ENCODE measurements around the gene REEP6. TPM values are rescaled to one million over a fixed set of nuclear protein-coding genes. Genes with fewer than 3 reads are reported as not detected.

Gene REEP6
- total and polyA plus RNA-seq, 2 donors (not counting 3 experiments of a cell fraction or from before 2014, with no cell fraction given), result 1.3 to 1.5 TPM

DNA sequence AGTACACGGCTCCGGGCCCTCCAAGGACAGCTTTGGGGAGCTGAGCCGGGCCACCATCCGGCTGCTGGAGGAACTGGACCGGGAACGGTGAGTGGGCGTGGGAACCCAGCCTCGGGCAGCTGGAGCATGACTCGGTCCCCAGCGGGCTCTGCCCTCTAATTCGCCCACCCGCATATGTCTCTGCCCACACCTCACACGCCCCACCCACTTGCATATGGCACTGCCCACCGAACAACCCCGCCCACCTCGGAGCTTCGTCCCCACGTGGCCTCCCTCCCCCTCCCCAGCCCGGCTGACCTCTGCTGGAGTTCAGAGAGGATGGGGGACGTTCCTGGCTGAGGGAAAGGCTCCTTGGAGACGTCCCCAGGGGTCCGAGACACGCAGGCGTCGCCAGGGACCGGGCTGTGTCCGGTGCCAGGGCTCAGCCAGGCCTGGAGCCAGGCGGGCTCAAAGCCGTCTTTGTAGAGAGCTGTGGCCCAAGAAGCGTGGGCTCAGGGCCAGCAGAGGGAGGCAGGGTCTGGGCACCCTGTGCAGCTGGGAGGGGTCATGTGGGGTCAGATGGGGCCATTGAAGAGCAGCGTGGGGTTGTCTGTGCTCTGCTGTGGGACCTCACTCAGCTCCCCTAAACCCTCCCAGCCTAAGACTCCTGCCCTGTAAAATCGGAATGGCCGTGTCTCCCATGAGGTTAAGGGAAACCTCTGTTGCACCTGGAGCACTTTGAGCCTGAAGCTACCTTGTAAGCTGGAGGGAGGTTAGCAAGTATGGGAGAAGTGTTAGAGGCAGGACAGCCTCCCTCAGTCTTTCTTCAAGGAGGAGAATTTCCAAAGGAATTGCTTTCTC is 37.2 kb upstream of the REEP6 start:
- Histone ChIP-seq H2AFZ (ENCODE audit: low read depth, low read length) (no peak overlapping the region), H3K36me3 (ENCODE audit: control insufficient read depth in 2 of 2, extremely low read depth in 1 of 2, insufficient read depth in 2 of 2, low read length in 2 of 2) (no peaks in the 10 kb centered on the region), H3K4me2 (ENCODE audit: insufficient read depth, low read length) (no peak overlapping the region), H3K27ac (ENCODE audit: insufficient read depth, low read depth, low read length) (no peak overlapping the region), H3K79me2 (ENCODE audit: control insufficient read depth, insufficient read depth, low read length) (no peaks in the 10 kb centered on the region), H3K9me1 (replicated peaks; ENCODE audit: control insufficient read depth, extremely low read depth, insufficient read depth, low read length) (no peaks in the 10 kb centered on the region), H3K4me1 (ENCODE audit: control insufficient read depth, extremely low read depth, insufficient read depth, low read length) (no peaks in the 10 kb centered on the region), H3K9me3 (replicated peaks; ENCODE audit: control insufficient read depth, insufficient read depth, low read length) (no peaks in the 10 kb centered on the region), H4K20me1 (replicated peaks; ENCODE audit: control insufficient read depth, extremely low read depth, insufficient read depth, low read length) (no peaks in the 10 kb centered on the region), H3K4me3 (replicated peaks in 1 of 3; ENCODE audit: insufficient read depth in 1 of 3, low read depth in 1 of 3, low read length in 3 of 3) (no peak overlapping the region), H3K27me3 (ENCODE audit: control insufficient read depth in 2 of 2, insufficient read depth in 2 of 2, low read length in 2 of 2) (peaks cover 31 to 47% of the 10 kb centered on the region in 2 experiments), H3K9ac (replicated peaks; ENCODE audit: extremely low read depth, insufficient read depth, low read length) (no peak overlapping the region)
- BruUV-seq (replicated peaks), result no TSS peak
- TF ChIP-seq POLR2AphosphoS5 (IDR thresholded peaks at IDR 0.05; ENCODE audit: insufficient read depth, low read depth, low read length) (no peak), EZH2 (IDR thresholded peaks at IDR 0.05; ENCODE audit: borderline replicate concordance, low read depth, low read length, severe bottlenecking) (peak; percentile 12), GATA2 (IDR thresholded peaks at IDR 0.05; ENCODE audit: insufficient read depth, insufficient read length, low read depth, low read length) (no peak)
- TF ChIP-seq, protein P1, sequence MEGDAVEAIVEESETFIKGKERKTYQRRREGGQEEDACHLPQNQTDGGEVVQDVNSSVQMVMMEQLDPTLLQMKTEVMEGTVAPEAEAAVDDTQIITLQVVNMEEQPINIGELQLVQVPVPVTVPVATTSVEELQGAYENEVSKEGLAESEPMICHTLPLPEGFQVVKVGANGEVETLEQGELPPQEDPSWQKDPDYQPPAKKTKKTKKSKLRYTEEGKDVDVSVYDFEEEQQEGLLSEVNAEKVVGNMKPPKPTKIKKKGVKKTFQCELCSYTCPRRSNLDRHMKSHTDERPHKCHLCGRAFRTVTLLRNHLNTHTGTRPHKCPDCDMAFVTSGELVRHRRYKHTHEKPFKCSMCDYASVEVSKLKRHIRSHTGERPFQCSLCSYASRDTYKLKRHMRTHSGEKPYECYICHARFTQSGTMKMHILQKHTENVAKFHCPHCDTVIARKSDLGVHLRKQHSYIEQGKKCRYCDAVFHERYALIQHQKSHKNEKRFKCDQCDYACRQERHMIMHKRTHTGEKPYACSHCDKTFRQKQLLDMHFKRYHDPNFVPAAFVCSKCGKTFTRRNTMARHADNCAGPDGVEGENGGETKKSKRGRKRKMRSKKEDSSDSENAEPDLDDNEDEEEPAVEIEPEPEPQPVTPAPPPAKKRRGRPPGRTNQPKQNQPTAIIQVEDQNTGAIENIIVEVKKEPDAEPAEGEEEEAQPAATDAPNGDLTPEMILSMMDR (IDR thresholded peaks at IDR 0.05; ENCODE audit: extremely low read depth in 1 of 2, insufficient read depth in 1 of 2, low read depth in 1 of 2, low read length in 2 of 2), result no peak
- intact Hi-C loops (cut with micrococcal nuclease) (no loop called here), dilution Hi-C loops (cut with MboI; ENCODE audit: extremely low pct_ligation_motif_present, low sequenced_read_pairs) (no loop called here)
- ChIA-PET POLR2A (no interaction called here), CTCF (interaction anchor here (2.4 to 3.7 kb wide), 2 partner anchors 9 to 12 kb away, joined by 14 to 28 read pairs; no protein-coding TSS in a partner anchor)
- DNase-seq (ENCODE audit: low read depth, low spot score) (no peak), FAIRE-seq (no peak)
